Measurements from ENCODE around the gene OR5AU1.

Gene OR5AU1

DNA sequence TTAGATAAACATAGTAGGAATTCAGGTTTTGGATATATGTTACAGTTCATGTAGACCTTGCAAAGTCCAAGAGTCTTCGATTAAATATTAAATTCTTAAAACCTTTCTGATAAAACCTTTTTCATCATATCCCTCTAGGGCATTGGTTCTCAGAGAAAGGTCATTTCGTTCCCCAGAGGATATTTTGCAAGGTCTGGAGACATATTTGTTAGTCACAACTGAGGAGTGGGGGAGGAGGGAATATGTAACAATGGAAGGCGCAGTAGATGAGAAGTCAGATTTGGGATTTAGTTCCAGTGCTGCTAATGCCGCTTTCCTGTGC is 49.7 kb downstream of the OR5AU1 start:
- DNase-seq, result no peak

DNA sequence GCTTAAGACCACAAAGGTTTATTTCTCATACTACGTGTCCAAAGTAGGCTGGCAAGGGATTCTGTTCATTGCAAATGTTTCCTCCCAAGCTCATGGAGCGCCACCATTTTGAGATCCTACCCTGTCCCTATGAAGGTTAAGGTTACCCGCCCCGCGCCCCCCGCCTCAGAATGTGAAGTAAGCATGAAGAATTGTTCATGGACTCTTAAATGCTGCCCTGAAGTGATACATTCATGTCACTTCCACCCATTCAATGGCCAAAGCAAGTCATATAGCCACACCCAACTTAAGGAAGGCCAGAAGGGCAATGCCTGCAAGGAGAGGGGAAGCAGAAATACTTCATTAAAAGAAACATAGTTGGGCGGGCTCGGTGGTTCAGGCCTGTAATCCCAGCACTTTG is 50.8 kb downstream of the OR5AU1 start:
- no peak for DNase-seq

Measured in NCI-H1417 treated with DMSO at 0.1 percent for 48 hours (cell line).